Activated naive CD4-positive, alpha-beta T cell treated with anti-CD3 and anti-CD28 coated beads for 36 hours (primary cell): Measurements from ENCODE around the gene SORCS1. TPM values are rescaled to one million over a fixed set of nuclear protein-coding genes. Genes with fewer than 3 reads are reported as not detected.

Source experiments
- CTCF ChIA-PET: fragments of 350-600 bp; sonication (Branson Sonifier 250); formaldehyde crosslinking; loops from one replicate; lab custom pipeline; 2021; ENCODE audit warnings: antibody characterized with exemption; lab: Charles Lee
- DNase-seq: peaks from one replicate; pipeline ENCODE4 v3.0.0-alpha.2; 2020
- H3K27ac Mint-ChIP-seq: one replicate; pipeline ENCODE4 v1.8.0; 2021; ENCODE audit warnings: mild to moderate bottlenecking, mixed read lengths
- H3K27me3 Mint-ChIP-seq: one replicate; pipeline ENCODE4 v1.8.0; 2021; ENCODE audit warnings: low read depth, mixed read lengths
- H3K36me3 Mint-ChIP-seq: one replicate; pipeline ENCODE4 v1.8.0; 2021; ENCODE audit warnings: low read depth, mixed read lengths
- H3K4me1 Mint-ChIP-seq: one replicate; pipeline ENCODE4 v1.8.0; 2021; ENCODE audit warnings: low read depth, mixed read lengths
- H3K4me3 Mint-ChIP-seq: one replicate; pipeline ENCODE4 v1.8.0; 2021; ENCODE audit warnings: mild to moderate bottlenecking, moderate library complexity, mixed read lengths
- H3K9me3 Mint-ChIP-seq: one replicate; pipeline ENCODE4 v1.8.0; 2021; ENCODE audit warnings: mixed read lengths
- intact Hi-C: fragments of 100-400 bp; cut with micrococcal nuclease; formaldehyde crosslinking; loops from one replicate; pipeline ENCODE4 v1.15.1; 2023
- total RNA-seq, 2 experiments: library from RNA; stranded (reverse); gene quantifications; one replicate each; pipeline ENCODE4 v1.2.3, GENCODE V29; 2021

The SORCS1 gene
- total RNA-seq, 2 experiments from 2014 or later, result not detected

DNA sequence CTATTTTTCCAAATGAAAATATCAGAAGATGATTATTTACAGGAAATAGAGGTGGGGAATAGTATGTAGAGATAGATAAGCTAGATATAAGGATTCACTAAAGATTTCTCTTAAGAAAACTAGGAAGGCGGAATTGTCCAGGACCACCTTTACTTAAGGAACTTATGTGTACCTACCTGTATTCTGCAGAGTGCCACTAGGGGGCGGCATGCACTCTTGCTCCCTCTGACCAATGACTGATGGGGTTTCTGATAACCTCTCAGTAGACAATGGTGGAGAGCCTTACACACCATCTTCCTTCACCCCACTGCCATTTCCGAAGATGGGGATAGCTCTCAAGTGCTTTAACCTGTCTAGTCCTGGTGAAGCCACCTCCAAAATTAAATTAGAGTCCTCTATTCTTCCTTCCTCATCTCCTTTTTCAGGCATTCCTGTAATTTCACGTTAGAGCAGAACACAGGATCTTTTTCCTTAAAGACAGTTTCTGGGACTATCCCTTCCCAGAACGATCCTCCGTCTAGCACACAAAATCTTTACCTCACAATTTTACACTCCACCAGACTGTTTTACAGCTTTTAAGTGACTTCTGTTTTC is 453.1 kb downstream of the SORCS1 start:
- intact Hi-C loops, result no loop called here
- H3K27ac Mint-ChIP-seq, result no peak overlapping the region
- H3K27me3 Mint-ChIP-seq, result peaks cover 2% of the 10 kb centered on the region
- peak; percentile 66 for DNase-seq
- no peaks in the 10 kb centered on the region for H3K4me1 Mint-ChIP-seq
- H3K9me3 Mint-ChIP-seq, result no peaks in the 10 kb centered on the region
- no peaks in the 10 kb centered on the region for H3K36me3 Mint-ChIP-seq
- CTCF ChIA-PET, result interaction anchor here (0.7 kb wide), 2 partner anchors 102 to 259 kb away, joined by 3 read pairs; no protein-coding TSS in a partner anchor
- H3K4me3 Mint-ChIP-seq, result no peak overlapping the region

DNA sequence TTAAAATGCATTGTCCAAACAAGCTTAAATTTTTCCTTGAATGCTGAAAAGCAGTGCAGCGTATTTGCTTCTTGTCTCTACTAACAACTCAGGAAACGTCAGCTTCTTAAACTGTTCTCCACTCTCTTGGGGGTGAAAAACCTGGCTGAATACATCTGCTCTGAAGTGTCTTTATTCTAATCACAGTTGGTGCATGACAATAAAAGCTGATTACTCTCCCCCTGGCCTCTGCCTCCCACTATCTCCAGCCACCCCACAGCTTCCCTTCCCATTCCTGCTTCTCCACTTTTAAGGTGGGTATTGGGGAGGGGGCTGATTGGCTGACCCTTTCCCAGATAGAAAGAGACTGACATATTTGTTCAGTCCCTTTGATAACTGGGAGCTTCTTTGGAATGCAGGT is 456.0 kb downstream of the SORCS1 start:
- Mint-ChIP-seq H3K4me1 (no peaks in the 10 kb centered on the region), H3K27me3 (peaks cover 2% of the 10 kb centered on the region), H3K9me3 (no peaks in the 10 kb centered on the region), H3K36me3 (no peaks in the 10 kb centered on the region), H3K4me3 (no peak overlapping the region), H3K27ac (no peak overlapping the region)
- DNase-seq, result no peak
- intact Hi-C loops, result loop anchor here (10.0 kb wide), 1 partner anchor 84 kb away; no protein-coding TSS in a partner anchor
- CTCF ChIA-PET, result interaction anchor here (0.6 to 1.4 kb wide), 4 partner anchors 8 to 1110 kb away, joined by 3 to 4 read pairs (median 3); no protein-coding TSS in a partner anchor

DNA sequence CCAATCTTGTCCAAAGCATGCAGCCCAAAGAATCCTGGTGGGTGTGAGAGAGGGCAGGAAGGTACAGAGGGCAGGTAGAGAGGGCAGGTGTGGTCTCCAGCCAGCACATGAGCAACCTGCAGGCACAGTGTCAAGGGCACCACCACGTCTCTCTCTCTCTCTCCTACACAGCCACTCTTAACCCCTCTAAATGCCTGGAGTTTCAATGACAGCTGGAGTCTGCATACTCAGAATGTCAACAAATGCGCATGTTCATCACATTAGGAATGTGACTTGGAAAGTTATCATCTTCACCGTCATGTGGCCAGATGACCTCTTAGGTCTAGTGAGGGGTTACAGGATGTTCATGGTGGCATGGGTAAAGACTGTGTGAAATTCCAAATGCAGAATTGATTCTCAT is 456.8 kb downstream of the SORCS1 start:
- Mint-ChIP-seq H3K27me3 (peaks cover 2% of the 10 kb centered on the region), H3K27ac (no peak overlapping the region), H3K4me3 (no peak overlapping the region), H3K9me3 (no peaks in the 10 kb centered on the region), H3K4me1 (no peaks in the 10 kb centered on the region), H3K36me3 (no peaks in the 10 kb centered on the region)
- CTCF ChIA-PET, result interaction anchor here (1.2 to 1.4 kb wide), 2 partner anchors 8 to 18 kb away, joined by 3 to 4 read pairs; no protein-coding TSS in a partner anchor
- intact Hi-C loops, result loop anchor here (10.0 kb wide), 1 partner anchor 83 kb away; no protein-coding TSS in a partner anchor
- DNase-seq, result no peak

DNA sequence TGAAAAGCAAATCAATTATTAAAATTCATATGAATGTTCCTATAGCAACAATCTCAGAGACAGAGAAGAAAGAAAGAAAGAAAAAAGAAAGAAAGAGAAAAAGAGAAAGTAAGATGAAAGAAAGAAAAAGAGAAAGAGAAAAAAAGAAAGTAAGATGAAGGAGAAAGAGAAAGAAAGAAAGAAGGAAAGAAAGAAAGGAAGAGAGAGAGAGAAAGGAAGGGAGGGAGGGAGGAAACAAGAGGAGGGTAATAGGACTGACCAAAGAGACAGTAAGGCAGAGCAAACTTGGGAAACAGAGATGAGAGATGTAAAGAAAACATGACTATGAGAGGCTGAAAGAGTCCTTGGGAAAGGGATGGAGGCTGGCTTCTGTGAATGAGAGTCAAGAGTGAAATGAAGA is 458.4 kb downstream of the SORCS1 start:
- intact Hi-C loops, result loop anchor here (10.0 kb wide), 1 partner anchor 81 kb away; no protein-coding TSS in a partner anchor
- H3K9me3 Mint-ChIP-seq, result no peaks in the 10 kb centered on the region
- DNase-seq, result no peak
- H3K36me3 Mint-ChIP-seq, result no peaks in the 10 kb centered on the region
- CTCF ChIA-PET, result interaction anchor here (0.7 to 1.7 kb wide), 4 partner anchors 10 to 1247 kb away, joined by 3 to 6 read pairs (median 4); no protein-coding TSS in a partner anchor
- no peaks in the 10 kb centered on the region for H3K4me1 Mint-ChIP-seq
- H3K27me3 Mint-ChIP-seq, result peaks cover 2% of the 10 kb centered on the region
- H3K4me3 Mint-ChIP-seq, result no peak overlapping the region
- no peak overlapping the region for H3K27ac Mint-ChIP-seq

DNA sequence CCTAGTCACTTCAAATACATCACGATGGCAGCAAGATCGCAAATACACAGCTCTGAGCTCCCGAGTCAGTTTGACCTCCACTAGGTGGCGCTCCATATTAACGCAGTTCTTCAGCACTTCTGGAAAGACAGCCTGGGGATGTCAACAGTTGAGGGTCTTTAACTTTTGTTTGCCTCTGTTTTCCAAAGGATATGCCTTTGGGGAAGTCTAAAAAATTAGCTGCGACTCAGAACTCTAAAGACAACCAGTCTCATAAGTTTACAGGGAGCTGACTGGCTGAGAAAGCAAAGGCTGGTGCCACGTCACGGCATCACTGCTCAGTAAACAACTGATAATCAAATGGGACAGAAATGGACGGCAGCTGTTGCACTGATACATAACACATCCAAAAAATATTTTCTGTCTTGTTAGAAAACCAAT is 458.8 kb downstream of the SORCS1 start:
- no peaks in the 10 kb centered on the region for H3K36me3 Mint-ChIP-seq
- peaks cover 1% of the 10 kb centered on the region for H3K27me3 Mint-ChIP-seq
- peak; percentile 64 for DNase-seq
- H3K9me3 Mint-ChIP-seq, result no peaks in the 10 kb centered on the region
- no peak overlapping the region for H3K27ac Mint-ChIP-seq
- CTCF ChIA-PET, result interaction anchor here (0.7 to 1.7 kb wide), 6 partner anchors 10 to 1247 kb away, joined by 3 to 6 read pairs (median 4); no protein-coding TSS in a partner anchor
- intact Hi-C loops, result loop anchor here (2.0 to 10.0 kb wide), 2 partner anchors 81 to 1839 kb away; no protein-coding TSS in a partner anchor
- no peak overlapping the region for H3K4me3 Mint-ChIP-seq
- no peaks in the 10 kb centered on the region for H3K4me1 Mint-ChIP-seq

DNA sequence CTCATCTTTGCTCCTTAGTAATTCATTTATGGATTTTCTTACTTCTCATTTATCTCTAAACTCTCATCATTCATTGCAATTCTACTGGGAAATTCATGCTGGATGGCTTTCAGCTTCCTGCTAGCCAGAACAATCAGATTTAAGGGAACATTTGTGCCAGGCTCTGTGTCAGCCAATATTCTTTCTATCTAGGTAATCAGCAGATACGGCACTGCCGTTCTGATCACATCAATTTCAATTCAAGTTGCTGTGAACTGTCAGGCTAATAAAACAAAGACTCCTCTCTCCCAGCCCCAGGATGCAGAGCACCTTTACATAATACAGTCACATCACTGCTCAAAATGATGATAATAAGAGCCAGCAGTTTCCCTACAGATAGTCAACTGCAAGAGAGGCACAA is 468.3 kb downstream of the SORCS1 start:
- H3K4me3 Mint-ChIP-seq, result no peak overlapping the region
- DNase-seq, result no peak
- H3K36me3 Mint-ChIP-seq, result no peaks in the 10 kb centered on the region
- CTCF ChIA-PET, result no interaction called here
- H3K27me3 Mint-ChIP-seq, result peaks cover 3% of the 10 kb centered on the region
- no peaks in the 10 kb centered on the region for H3K9me3 Mint-ChIP-seq
- intact Hi-C loops, result no loop called here
- H3K4me1 Mint-ChIP-seq, result no peaks in the 10 kb centered on the region
- no peak overlapping the region for H3K27ac Mint-ChIP-seq

DNA sequence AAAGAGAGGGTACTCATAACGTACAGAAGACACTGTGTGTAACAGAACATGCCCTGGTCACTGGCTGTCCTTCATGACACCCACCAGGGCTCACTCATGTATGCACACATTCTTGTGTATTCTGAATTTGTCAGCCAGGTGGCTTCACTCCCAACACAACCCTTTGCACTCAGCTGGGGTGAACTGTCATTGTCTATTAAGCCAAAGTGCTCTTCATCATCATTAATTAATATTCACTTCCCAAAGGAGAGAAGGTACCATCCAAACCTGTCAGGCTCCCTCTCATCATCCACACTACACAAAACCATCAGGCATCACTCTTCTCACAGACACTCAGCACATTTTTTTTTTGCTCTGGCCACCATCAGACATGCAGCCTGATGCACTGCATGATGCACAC is 469.8 kb downstream of the SORCS1 start:
- no peaks in the 10 kb centered on the region for H3K36me3 Mint-ChIP-seq
- CTCF ChIA-PET, result no interaction called here
- no peaks in the 10 kb centered on the region for H3K27me3 Mint-ChIP-seq
- DNase-seq, result no peak
- H3K4me3 Mint-ChIP-seq, result no peak overlapping the region
- intact Hi-C loops, result no loop called here
- no peak overlapping the region for H3K27ac Mint-ChIP-seq
- H3K4me1 Mint-ChIP-seq, result no peaks in the 10 kb centered on the region
- no peaks in the 10 kb centered on the region for H3K9me3 Mint-ChIP-seq

DNA sequence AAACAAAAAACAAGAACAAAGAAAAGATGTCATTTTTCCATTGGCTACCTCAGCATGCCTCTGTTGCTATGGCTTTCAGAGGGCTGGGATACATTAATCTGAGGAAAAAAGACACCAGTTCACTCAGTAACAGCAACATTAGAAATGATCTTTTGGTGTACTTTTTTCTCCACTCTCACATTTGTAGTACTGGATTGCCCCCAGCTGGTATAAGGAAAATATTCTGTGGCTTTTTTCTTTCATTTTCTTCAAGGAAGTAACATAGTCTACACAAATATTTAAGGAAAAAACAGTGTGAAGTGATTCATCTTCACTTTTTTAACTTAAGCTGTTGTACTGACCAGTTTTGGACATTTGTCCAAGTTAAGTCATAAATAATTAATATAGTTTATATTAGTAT is 482.3 kb downstream of the SORCS1 start:
- Mint-ChIP-seq H3K9me3 (peaks cover 2% of the 10 kb centered on the region), H3K4me1 (no peaks in the 10 kb centered on the region), H3K4me3 (no peak overlapping the region), H3K27ac (no peak overlapping the region), H3K36me3 (no peaks in the 10 kb centered on the region), H3K27me3 (peaks cover 2% of the 10 kb centered on the region)
- CTCF ChIA-PET, result interaction anchor here (0.5 kb wide), 1 partner anchor 51 kb away, joined by 3 read pairs; no protein-coding TSS in a partner anchor
- no peak for DNase-seq
- intact Hi-C loops, result no loop called here

DNA sequence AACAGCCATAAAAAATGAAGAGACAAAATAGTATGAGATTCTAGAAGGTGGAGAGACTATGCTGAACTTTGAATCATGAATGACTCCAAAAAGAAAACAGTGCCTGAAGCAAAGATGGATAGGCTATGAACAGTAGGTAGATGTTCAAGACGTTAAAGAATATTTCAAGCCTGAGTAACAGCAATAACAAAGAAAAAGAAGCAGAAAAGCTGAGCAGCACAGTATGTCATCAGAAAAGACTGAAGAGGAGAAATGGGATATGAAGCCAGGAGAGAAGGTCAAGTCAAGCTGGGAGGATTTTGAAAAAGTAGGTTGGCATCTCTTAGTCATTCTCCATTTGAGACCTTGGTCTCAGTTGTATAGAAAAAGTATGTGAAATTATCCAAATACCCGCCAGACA is 484.4 kb downstream of the SORCS1 start:
- CTCF ChIA-PET, result no interaction called here
- intact Hi-C loops, result no loop called here
- no peak for DNase-seq
- Mint-ChIP-seq H3K4me1 (no peaks in the 10 kb centered on the region), H3K4me3 (no peak overlapping the region), H3K27ac (no peak overlapping the region), H3K36me3 (no peaks in the 10 kb centered on the region), H3K9me3 (peaks cover 6% of the 10 kb centered on the region), H3K27me3 (peaks cover 2% of the 10 kb centered on the region)

DNA sequence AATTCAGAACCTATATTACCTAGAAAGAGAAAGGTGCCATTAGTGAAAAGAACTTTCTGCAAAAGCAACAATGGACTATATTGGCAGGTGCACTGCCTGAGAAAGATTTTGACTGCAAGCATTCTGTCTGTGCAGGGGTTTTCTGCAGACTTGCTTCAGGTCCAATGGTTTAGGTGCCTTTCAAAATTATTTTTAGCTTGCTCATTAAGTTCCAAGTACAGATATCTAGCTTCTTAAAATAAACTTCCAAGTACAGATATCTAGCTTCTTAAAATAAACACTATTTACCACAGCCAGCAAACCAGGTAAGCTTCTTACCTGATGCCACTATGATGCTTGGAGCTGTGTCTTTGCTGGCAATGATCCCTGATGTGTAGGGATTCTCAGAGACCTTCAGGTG is 485.2 kb downstream of the SORCS1 start:
- Mint-ChIP-seq H3K27me3 (peaks cover 2% of the 10 kb centered on the region), H3K36me3 (no peaks in the 10 kb centered on the region), H3K4me1 (no peaks in the 10 kb centered on the region), H3K4me3 (no peak overlapping the region), H3K27ac (no peak overlapping the region), H3K9me3 (peaks cover 6% of the 10 kb centered on the region)
- intact Hi-C loops, result no loop called here
- no peak for DNase-seq
- CTCF ChIA-PET, result no interaction called here

DNA sequence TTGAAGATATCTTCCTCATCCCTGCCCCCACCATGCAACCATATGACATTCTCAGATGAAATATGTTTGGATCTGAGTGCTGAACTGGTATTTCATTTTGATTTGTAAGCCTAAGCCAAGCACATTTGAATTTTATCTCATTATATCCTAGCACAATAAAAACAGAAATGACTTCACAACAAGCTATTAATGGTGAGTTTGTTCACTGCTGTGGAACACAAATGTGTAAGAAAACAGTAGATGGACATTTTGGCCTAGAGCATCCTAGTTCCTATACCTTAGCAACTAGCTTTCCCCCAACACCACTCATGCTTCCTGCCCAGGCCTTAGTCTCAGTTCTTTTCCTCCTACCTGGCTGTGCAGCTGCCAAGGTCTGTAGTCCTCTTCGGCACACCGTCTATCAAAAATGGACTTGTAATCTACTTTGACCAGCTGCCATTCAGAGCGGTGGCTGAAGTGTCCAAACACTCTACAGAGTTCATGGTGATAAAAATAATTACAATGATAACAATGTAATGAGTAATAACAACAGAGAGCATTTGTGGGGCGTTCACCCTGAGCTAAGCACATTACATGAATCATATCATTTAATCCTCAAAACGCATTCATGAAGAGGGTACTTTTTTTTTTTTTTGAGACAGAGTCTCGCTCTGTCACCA is 491.9 kb downstream of the SORCS1 start:
- Mint-ChIP-seq H3K27ac (no peak overlapping the region), H3K36me3 (no peaks in the 10 kb centered on the region), H3K4me3 (no peak overlapping the region), H3K4me1 (no peaks in the 10 kb centered on the region), H3K9me3 (peaks cover 6% of the 10 kb centered on the region), H3K27me3 (no peaks in the 10 kb centered on the region)
- intact Hi-C loops, result no loop called here
- CTCF ChIA-PET, result no interaction called here
- no peak for DNase-seq

DNA sequence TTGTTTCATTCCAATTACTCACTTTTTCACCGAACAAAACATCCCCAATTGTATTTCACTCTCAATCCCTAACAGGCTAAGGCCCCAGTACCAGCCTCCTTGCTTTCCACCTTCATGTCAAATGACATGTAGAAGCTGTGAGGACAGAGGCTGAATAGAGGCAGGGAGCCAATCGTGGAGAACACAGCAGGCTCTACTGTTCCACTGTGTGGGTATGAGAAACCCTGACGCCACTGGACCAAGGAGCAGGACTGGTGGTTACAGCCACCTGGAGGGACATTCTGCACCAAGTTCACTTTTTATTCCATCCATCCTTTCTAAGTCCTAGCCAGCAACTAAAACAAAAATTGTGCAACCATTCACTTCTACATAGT is 502.8 kb downstream of the SORCS1 start:
- H3K4me3 Mint-ChIP-seq, result no peak overlapping the region
- no peak overlapping the region for H3K27ac Mint-ChIP-seq
- intact Hi-C loops, result no loop called here
- CTCF ChIA-PET, result no interaction called here
- peaks cover 2% of the 10 kb centered on the region for H3K9me3 Mint-ChIP-seq
- no peaks in the 10 kb centered on the region for H3K4me1 Mint-ChIP-seq
- no peak for DNase-seq
- H3K36me3 Mint-ChIP-seq, result no peaks in the 10 kb centered on the region
- peaks cover 2% of the 10 kb centered on the region for H3K27me3 Mint-ChIP-seq
